H1 (cell line): Measurements from ENCODE around the gene DIPK1A. TPM values are rescaled to one million over a fixed set of nuclear protein-coding genes. Genes with fewer than 3 reads are reported as not detected.

Experiments used
- CTCF ChIA-PET: fragments of 300-600 bp; sonication (Branson Sonifier 250); formaldehyde crosslinking; loops from one replicate; lab custom pipeline; 2021; ENCODE audit not compliant: partially characterized antibody; lab: Charles Lee
- POLR2A ChIA-PET: fragments of 300-600 bp; sonication (Branson Sonifier 250); formaldehyde crosslinking; loops from one replicate; lab custom pipeline; 2021; ENCODE audit warnings: inconsistent platforms; ENCODE audit not compliant: partially characterized antibody; lab: Charles Lee
- DNase-seq, 2 experiments: peaks; one replicate each; pipeline versions ENCODE4 v3.0.0 to v3.0.0-alpha.2; 2010 to 2022; ENCODE audit warnings: low spot score in 2 of 2, low read depth in 1 of 2, mixed read lengths in 1 of 2
- FAIRE-seq: peaks from 2 replicates; lab custom pipeline; 2011; peaks lifted over from hg19 to GRCh38; lab: Jason Lieb, UNC
- H2AFZ ChIP-seq: 2 replicates; pipeline ENCODE4 v1.8.1; 2012; ENCODE audit warnings: low read length, inconsistent platforms
- H2AK5ac ChIP-seq: 2 replicates; pipeline ENCODE4 v1.6.1; 2013; ENCODE audit warnings: low read depth, low read length
- H2BK120ac ChIP-seq: replicated peaks from 2 replicates; pipeline ENCODE3; 2013; ENCODE audit warnings: low read depth, low read length, inconsistent platforms
- H2BK12ac ChIP-seq: 2 replicates; pipeline ENCODE4 v1.6.1; 2013; ENCODE audit warnings: low read depth, low read length
- H2BK15ac ChIP-seq: 2 replicates; pipeline ENCODE4 v1.6.1; 2013; ENCODE audit warnings: low read length
- H2BK20ac ChIP-seq: 2 replicates; pipeline ENCODE4 v1.6.1; 2013; ENCODE audit warnings: low read length
- H2BK5ac ChIP-seq: 2 replicates; pipeline ENCODE4 v1.6.1; 2013; ENCODE audit warnings: low read depth, low read length
- H3K14ac ChIP-seq: 2 replicates; pipeline ENCODE4 v1.6.1; 2013; ENCODE audit warnings: inconsistent platforms; ENCODE audit not compliant: insufficient read length
- H3K18ac ChIP-seq: 2 replicates; pipeline ENCODE4 v1.6.1; 2013; ENCODE audit warnings: low read length; ENCODE audit errors: extremely low read depth
- H3K23ac ChIP-seq: 2 replicates; pipeline ENCODE4 v1.6.1; 2013; ENCODE audit warnings: inconsistent platforms; ENCODE audit not compliant: insufficient read length
- H3K23me2 ChIP-seq: 2 replicates; pipeline ENCODE4 v1.6.1; 2013; ENCODE audit warnings: low read depth, low read length
- H3K27ac ChIP-seq: 2 replicates; pipeline ENCODE4 v1.6.1; 2011; ENCODE audit warnings: low read depth, low read length, inconsistent platforms
- H3K27me3 ChIP-seq, 4 experiments: replicated peaks in 1 of 4; 1 replicate in 1 of 4; 2 replicates in 3 of 4; pipeline versions ENCODE4 v1.6.1 to v1.8.1; 2011 to 2013; ENCODE audit warnings: low read length in 3 of 4, mild to moderate bottlenecking in 3 of 4, inconsistent platforms in 2 of 4, mixed read lengths in 2 of 4, moderate library complexity in 1 of 4; ENCODE audit not compliant: control insufficient read depth in 3 of 4, insufficient read depth in 3 of 4; ENCODE audit errors: extremely low read depth in 1 of 4
- H3K36me3 ChIP-seq, 4 experiments: 2 replicates each; pipeline versions ENCODE4 v1.6.1 to v1.8.1; 2011 to 2013; ENCODE audit warnings: mild to moderate bottlenecking in 4 of 4, low read length in 3 of 4, moderate library complexity in 2 of 4, control low read depth in 1 of 4, inconsistent platforms in 1 of 4; ENCODE audit not compliant: insufficient read depth in 4 of 4, control insufficient read depth in 2 of 4
- H3K4ac ChIP-seq: replicated peaks from 2 replicates; pipeline ENCODE3; 2013; ENCODE audit warnings: low read length, low read depth, mixed read lengths, inconsistent platforms; ENCODE audit not compliant: insufficient read length
- H3K4me1 ChIP-seq, 4 experiments: replicated peaks in 1 of 4; 1 replicate in 1 of 4; 2 replicates in 3 of 4; pipeline versions ENCODE4 v1.6.1 to v1.8.1; 2011 to 2013; ENCODE audit warnings: low read length in 3 of 4, inconsistent platforms in 2 of 4, mixed read lengths in 1 of 4; ENCODE audit not compliant: insufficient read depth in 4 of 4, control insufficient read depth in 3 of 4
- H3K4me2 ChIP-seq, 2 experiments: 2 replicates each; pipeline versions ENCODE4 v1.6.1 to v1.8.1; 2011 to 2013; ENCODE audit warnings: low read depth in 2 of 2, low read length in 2 of 2, control low read depth in 1 of 2, inconsistent platforms in 1 of 2, mild to moderate bottlenecking in 1 of 2; ENCODE audit not compliant: insufficient read depth in 1 of 2
- H3K4me3 ChIP-seq, 4 experiments: fragments of 200-600, 300-600 bp in 1 of 4; sonication (generic), shearing (Covaris generic), sonication (Bioruptor Twin) in 1 of 4; 2 replicates each; pipeline versions ENCODE4 v1.5.1 to v1.8.1; 2011 to 2016; ENCODE audit warnings: low read length in 4 of 4, low read depth in 3 of 4, control low read depth in 2 of 4, inconsistent platforms in 2 of 4, mild to moderate bottlenecking in 2 of 4, mixed read lengths in 1 of 4, moderate library complexity in 1 of 4; ENCODE audit not compliant: insufficient read depth in 2 of 4; ENCODE audit errors: extremely low read depth in 1 of 4
- H3K56ac ChIP-seq: replicated peaks from 2 replicates; pipeline ENCODE3; 2013; ENCODE audit warnings: low read depth, mild to moderate bottlenecking, mixed read lengths, low read length, inconsistent platforms; ENCODE audit not compliant: insufficient read length
- H3K79me1 ChIP-seq: 2 replicates; pipeline ENCODE4 v1.6.1; 2013; ENCODE audit warnings: low read depth, low read length, control low read depth
- H3K79me2 ChIP-seq, 2 experiments: 2 replicates each; pipeline versions ENCODE4 v1.6.1 to v1.8.1; 2012 to 2013; ENCODE audit warnings: low read length in 2 of 2, mild to moderate bottlenecking in 2 of 2, inconsistent platforms in 1 of 2; ENCODE audit not compliant: insufficient read depth in 2 of 2, control insufficient read depth in 1 of 2
- H3K9ac ChIP-seq, 4 experiments: replicated peaks in 1 of 4; 1 replicate in 1 of 4; 2 replicates in 3 of 4; pipeline versions ENCODE4 v1.6.1 to v1.8.1; 2011 to 2013; ENCODE audit warnings: low read depth in 3 of 4, low read length in 3 of 4, control low read depth in 2 of 4, mild to moderate bottlenecking in 2 of 4, moderate library complexity in 2 of 4, inconsistent platforms in 1 of 4; ENCODE audit errors: extremely low read depth in 1 of 4
- H3K9me3 ChIP-seq, 2 experiments: 2 replicates each; pipeline versions ENCODE4 v1.6.1 to v1.8.1; 2012 to 2013; ENCODE audit warnings: mild to moderate bottlenecking in 2 of 2, moderate library complexity in 2 of 2, control low read depth in 1 of 2, inconsistent platforms in 1 of 2, low read depth in 1 of 2, low read length in 1 of 2, mixed read lengths in 1 of 2; ENCODE audit not compliant: insufficient read depth in 2 of 2
- H4K20me1 ChIP-seq, 2 experiments: replicated peaks in 1 of 2; 2 replicates each; pipeline versions ENCODE3 to v1.8.1; 2011 to 2013; ENCODE audit warnings: inconsistent platforms in 2 of 2, low read length in 2 of 2, mild to moderate bottlenecking in 1 of 2; ENCODE audit not compliant: insufficient read depth in 2 of 2, control insufficient read depth in 1 of 2
- H4K5ac ChIP-seq: 2 replicates; pipeline ENCODE4 v1.6.1; 2013; ENCODE audit warnings: low read length, low read depth, mixed read lengths, inconsistent platforms; ENCODE audit not compliant: insufficient read length
- H4K8ac ChIP-seq: 2 replicates; pipeline ENCODE4 v1.8.0; 2013; ENCODE audit warnings: mild to moderate bottlenecking, moderate library complexity, low read length, inconsistent platforms; ENCODE audit not compliant: insufficient read depth; ENCODE audit errors: extremely low read depth
- H4K91ac ChIP-seq: replicated peaks from 2 replicates; pipeline ENCODE3; 2013; ENCODE audit warnings: low read length, mixed read lengths, inconsistent platforms; ENCODE audit not compliant: insufficient read length
- BRCA1 ChIP-seq: IDR thresholded peaks from 2 replicates; pipeline ENCODE4 v1.6.1; 2012; ENCODE audit warnings: low read depth, low read length, improper control_type of control experiment
- CEBPB ChIP-seq: IDR thresholded peaks from 2 replicates; pipeline ENCODE4 v1.6.1; 2012; ENCODE audit warnings: low read depth, low read length
- CHD2 ChIP-seq: IDR thresholded peaks from 2 replicates; pipeline ENCODE4 v1.6.1; 2012; ENCODE audit warnings: low read length, improper control_type of control experiment
- E2F6 ChIP-seq: IDR thresholded peaks from 2 replicates; pipeline ENCODE4 v1.6.1; 2012; ENCODE audit warnings: inconsistent platforms
- JUND ChIP-seq: IDR thresholded peaks from 2 replicates; pipeline ENCODE4 v1.6.1; 2011; ENCODE audit warnings: mild to moderate bottlenecking, improper control_type of control experiment, low read length
- polyA plus RNA-seq, 7 experiments: library from polyadenylated mRNA; depleted of rRNA in 3 of 7; stranded (reverse) in 5 of 7; unstranded in 2 of 7; fragments of >200 nt in 5 of 7; fragments of 200-250 nt in 2 of 7; gene quantifications; 1 replicate in 5 of 7; 2 replicates in 1 of 7; 4 replicates in 1 of 7; pipeline versions ENCODE4 v1.2.1 to v1.2.3, GENCODE V29; 2011 to 2013; ENCODE audit warnings: missing spikeins in 2 of 7, mixed read lengths in 2 of 7
- total RNA-seq: library from RNA; stranded (reverse); fragmentation: NEBNext Ultra II Directional; extraction: Animal tissue kit (Norgen Biotek cat#: 25700); gene quantifications from 2 replicates; pipeline ENCODE4 v1.2.1, GENCODE V29; 2021
- TF ChIP-seq, protein P1 (sequence below): IDR thresholded peaks from 2 replicates; pipeline ENCODE4 v1.6.1; 2012; ENCODE audit warnings: low read length, inconsistent platforms

DIPK1A gene
- total and polyA plus RNA-seq, 2 of the 8 experiments (the other 6 are each of a cell fraction or from before 2014, with no cell fraction given), result 2.5 to 5.0 TPM

GRCh38 chr1:92916899-92917298 lies 44.4 kb downstream of the DIPK1A start:
- Histone ChIP-seq H3K9me3 (peaks cover 0 to 2% of the 10 kb centered on the region in 2 experiments; a peak in 1 of 4 replicates), H3K79me1 (no peaks in the 10 kb centered on the region), H3K4me2 (no peak overlapping the region), H3K56ac (no peak overlapping the region), H3K27ac (no peak overlapping the region), H3K9ac (no peak overlapping the region), H3K14ac (no peak overlapping the region), H2BK120ac (no peak overlapping the region), H4K8ac (no peak overlapping the region), H4K91ac (no peak overlapping the region), H2AFZ (no peak overlapping the region), H3K79me2 (no peaks in the 10 kb centered on the region), H2BK12ac (no peak overlapping the region), H3K36me3 (no peaks in the 10 kb centered on the region), H4K20me1 (no peaks in the 10 kb centered on the region), H3K27me3 (no peaks in the 10 kb centered on the region), H2BK15ac (no peak overlapping the region), H3K4ac (no peak overlapping the region), H3K4me1 (no peaks in the 10 kb centered on the region), H3K18ac (no peak overlapping the region), H4K5ac (no peak overlapping the region), H3K23ac (no peak overlapping the region), H2BK5ac (no peak overlapping the region), H3K4me3 (no peak overlapping the region), H3K23me2 (no peaks in the 10 kb centered on the region)
- FAIRE-seq (no peak), DNase-seq (no peak)
- POLR2A ChIA-PET, result no interaction called here
- CTCF ChIA-PET, result no interaction called here
- no peak for TF ChIP-seq E2F6
- TF ChIP-seq JUND, result no peak
- no peak for TF ChIP-seq CEBPB
- TF ChIP-seq, protein P1, sequence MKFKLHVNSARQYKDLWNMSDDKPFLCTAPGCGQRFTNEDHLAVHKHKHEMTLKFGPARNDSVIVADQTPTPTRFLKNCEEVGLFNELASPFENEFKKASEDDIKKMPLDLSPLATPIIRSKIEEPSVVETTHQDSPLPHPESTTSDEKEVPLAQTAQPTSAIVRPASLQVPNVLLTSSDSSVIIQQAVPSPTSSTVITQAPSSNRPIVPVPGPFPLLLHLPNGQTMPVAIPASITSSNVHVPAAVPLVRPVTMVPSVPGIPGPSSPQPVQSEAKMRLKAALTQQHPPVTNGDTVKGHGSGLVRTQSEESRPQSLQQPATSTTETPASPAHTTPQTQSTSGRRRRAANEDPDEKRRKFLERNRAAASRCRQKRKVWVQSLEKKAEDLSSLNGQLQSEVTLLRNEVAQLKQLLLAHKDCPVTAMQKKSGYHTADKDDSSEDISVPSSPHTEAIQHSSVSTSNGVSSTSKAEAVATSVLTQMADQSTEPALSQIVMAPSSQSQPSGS, result no peak
- TF ChIP-seq BRCA1, result no peak
- TF ChIP-seq CHD2, result no peak
- TF ChIP-seq, all 59 proteins: peak for 0
- Histone ChIP-seq H2AK5ac (no peak overlapping the region), H2BK20ac (no peak overlapping the region)
